HEK293T (cell line): ENCODE data around the gene PRDM16.

ENCODE experiments used
- CTCF ChIA-PET: fragments of 350-600 bp; formaldehyde crosslinking; extraction: SDS; loops from one replicate; lab custom pipeline; 2021; ENCODE audit warnings: antibody characterized with exemption, inconsistent platforms; lab: Yijun Ruan, JAX
- POLR2A ChIA-PET: fragments of 350-600 bp; formaldehyde crosslinking; extraction: SDS; loops from one replicate; lab custom pipeline; 2020; ENCODE audit warnings: antibody characterized with exemption, inconsistent platforms; lab: Yijun Ruan, JAX
- DNase-seq: peaks from one replicate; pipeline ENCODE4 v3.0.0; 2012; ENCODE audit warnings: mixed read lengths; ENCODE audit errors: extremely low spot score
- ARNT ChIP-seq: fragments of 450-650 bp; IDR thresholded peaks from 2 replicates; pipeline ENCODE4 v1.6.1; 2017; ENCODE audit warnings: mild to moderate bottlenecking
- BHLHE40 ChIP-seq: fragments of 450-650 bp; IDR thresholded peaks from 2 replicates; pipeline ENCODE4 v1.6.1; 2016; ENCODE audit warnings: mild to moderate bottlenecking, moderate library complexity, borderline replicate concordance
- CTBP1 ChIP-seq: fragments of 450-650 bp; IDR thresholded peaks from 2 replicates; pipeline ENCODE4 v1.6.1; 2016; ENCODE audit warnings: borderline replicate concordance
- ELF4 ChIP-seq: fragments of 450-650 bp; IDR thresholded peaks from 2 replicates; pipeline ENCODE4 v1.6.1; 2017; ENCODE audit warnings: antibody characterized with exemption
- FOXA1 ChIP-seq: fragments of 450-650 bp; IDR thresholded peaks from 2 replicates; pipeline ENCODE4 v1.6.1; 2016; ENCODE audit warnings: mild to moderate bottlenecking
- FOXK2 ChIP-seq: fragments of 450-650 bp; IDR thresholded peaks from 2 replicates; pipeline ENCODE4 v1.6.1; 2016; ENCODE audit warnings: mild to moderate bottlenecking
- FOXM1 ChIP-seq: fragments of 450-650 bp; IDR thresholded peaks from 2 replicates; pipeline ENCODE4 v1.6.1; 2017; ENCODE audit warnings: mild to moderate bottlenecking, borderline replicate concordance
- HDGF ChIP-seq: fragments of 450-650 bp; IDR thresholded peaks from 2 replicates; pipeline ENCODE4 v1.6.1; 2017; ENCODE audit warnings: antibody characterized with exemption, borderline replicate concordance
- L3MBTL2 ChIP-seq: fragments of 450-650 bp; conservative IDR thresholded peaks from 2 replicates; pipeline ENCODE4 v1.6.1; 2016; ENCODE audit warnings: mild to moderate bottlenecking
- LEF1 ChIP-seq: fragments of 450-650 bp; IDR thresholded peaks from 2 replicates; pipeline ENCODE4 v1.6.1; 2017; ENCODE audit warnings: mild to moderate bottlenecking, borderline replicate concordance
- NFRKB ChIP-seq: fragments of 450-650 bp; IDR thresholded peaks from 2 replicates; pipeline ENCODE4 v1.6.1; 2016; ENCODE audit warnings: mild to moderate bottlenecking, moderate library complexity
- PKNOX1 ChIP-seq: fragments of 450-650 bp; IDR thresholded peaks from 2 replicates; pipeline ENCODE4 v1.6.1; 2016
- SP1 ChIP-seq: fragments of 450-650 bp; IDR thresholded peaks from 2 replicates; pipeline ENCODE4 v1.6.1; 2017
- SUZ12 ChIP-seq: fragments of 450-650 bp; IDR thresholded peaks from 2 replicates; pipeline ENCODE4 v1.6.1; 2016; ENCODE audit warnings: mild to moderate bottlenecking
- TARDBP ChIP-seq: fragments of 450-650 bp; IDR thresholded peaks from 2 replicates; pipeline ENCODE4 v1.6.1; 2016
- ZNF384 ChIP-seq: fragments of 450-650 bp; IDR thresholded peaks from 2 replicates; pipeline ENCODE4 v1.6.1; 2016

The PRDM16 gene

GRCh38 chr1:3401585-3402257 is 332.7 kb downstream of the PRDM16 start:
- TF ChIP-seq FOXK2: no peak
- no peak for TF ChIP-seq PKNOX1
- TF ChIP-seq SUZ12: no peak
- no peak for TF ChIP-seq FOXA1
- TF ChIP-seq CTBP1: no peak
- no peak for TF ChIP-seq BHLHE40
- TF ChIP-seq L3MBTL2: no peak
- ChIA-PET CTCF (interaction anchor here (0.6 to 1.3 kb wide), 4 partner anchors 52 to 63 kb away, joined by 3 to 5 read pairs (median 3); no protein-coding TSS in a partner anchor), POLR2A (interaction anchor here (1.0 to 2.2 kb wide), 4 partner anchors 9 to 79 kb away, joined by 3 to 10 read pairs (median 7); no protein-coding TSS in a partner anchor)
- no peak for DNase-seq

- no peak for TF ChIP-seq ARNT
- TF ChIP-seq HDGF: no peak
- no peak for TF ChIP-seq FOXK2
- TF ChIP-seq FOXM1: 0 out of 2 replicates have a peak, but pooled peaks have one; percentile 21
- TF ChIP-seq L3MBTL2: peak; percentile 60
- TF ChIP-seq FOXA1: no peak
- no peak for TF ChIP-seq ELF4
- TF ChIP-seq CTBP1: peak; percentile 67; the same call in 1 of the 2 replicates
- TF ChIP-seq NFRKB: no peak
- peak; percentile 84 for TF ChIP-seq PKNOX1
- ChIA-PET POLR2A (interaction anchor here (1.0 to 2.2 kb wide), 5 partner anchors 9 to 80 kb away, joined by 3 to 10 read pairs (median 7); no protein-coding TSS in a partner anchor), CTCF (interaction anchor here (0.6 to 1.3 kb wide), 6 partner anchors 16 to 100 kb away, joined by 3 to 5 read pairs (median 3); no protein-coding TSS in a partner anchor)
- no peak for DNase-seq
Measured at GRCh38 chr1:3402258-3403010, 333.4 kb downstream of the PRDM16 start.

GRCh38 chr1:3403011-3403345 is 334.0 kb downstream of the PRDM16 start:
- TF ChIP-seq TARDBP (no peak), ELF4 (no peak), FOXK2 (no peak), SP1 (no peak), ZNF384 (no peak), ARNT (no peak), SUZ12 (no peak), CTBP1 (no peak), NFRKB (no peak), FOXA1 (no peak), HDGF (no peak), FOXM1 (no peak), L3MBTL2 (no peak), BHLHE40 (no peak), PKNOX1 (no peak), LEF1 (no peak)
- DNase-seq: no peak
- POLR2A ChIA-PET: interaction anchor here (1.0 to 2.2 kb wide), 5 partner anchors 10 to 65 kb away, joined by 3 to 8 read pairs (median 6); no protein-coding TSS in a partner anchor
- CTCF ChIA-PET: interaction anchor here (0.9 to 1.3 kb wide), 3 partner anchors 15 to 53 kb away, joined by 3 to 5 read pairs (median 4); no protein-coding TSS in a partner anchor

GRCh38 chr1:3403388-3404231 is 334.6 kb downstream of the PRDM16 start:
- CTCF ChIA-PET: interaction anchor here (0.9 to 1.2 kb wide), 2 partner anchors 14 to 17 kb away, joined by 3 to 4 read pairs; no protein-coding TSS in a partner anchor
- peak; percentile 83 for DNase-seq
- TF ChIP-seq BHLHE40 (no peak), SP1 (no peak), HDGF (no peak; the same call in 1 of the 2 replicates), FOXM1 (peak; percentile 60; the same call in 1 of the 2 replicates), PKNOX1 (peak; percentile 94), ARNT (peak; percentile 64; the same call in 1 of the 2 replicates), CTBP1 (peak; percentile 98), L3MBTL2 (no peak)
- POLR2A ChIA-PET: interaction anchor here (0.9 to 1.8 kb wide), 6 partner anchors 11 to 81 kb away, joined by 3 to 7 read pairs (median 3); no protein-coding TSS in a partner anchor
